SK-N-MC (cell line): Measurements from ENCODE around the gene PDE6G.

Source experiments
- DNase-seq: peaks from one replicate; pipeline ENCODE4 v3.0.0-alpha.2; 2011; ENCODE audit warnings: low read depth, low spot score
- H3K27ac ChIP-seq: fragments of 200-600 bp; sonication (generic); 2 replicates; pipeline ENCODE4 v1.5.1; 2016; ENCODE audit warnings: mixed run types
- H3K36me3 ChIP-seq: fragments of 200-600 bp; sonication (generic); 2 replicates; pipeline ENCODE4 v1.6.1; 2017; ENCODE audit warnings: antibody characterized with exemption, low read length, mixed read lengths; ENCODE audit not compliant: insufficient read depth
- H3K4me3 ChIP-seq: fragments of 200-600 bp; sonication (generic); 2 replicates; pipeline ENCODE4 v1.5.1; 2016
- H3K9ac ChIP-seq: fragments of 200-600 bp; sonication (generic); 2 replicates; pipeline ENCODE4 v1.8.0; 2017; ENCODE audit warnings: mixed run types, mixed read lengths; ENCODE audit not compliant: insufficient read length
- H3K9me3 ChIP-seq: fragments of 200-600 bp; sonication (generic); 2 replicates; pipeline ENCODE4 v1.6.1; 2017; ENCODE audit warnings: low read depth, mild to moderate bottlenecking, antibody characterized with exemption, low read length, moderate library complexity, mixed read lengths
- EZH2 ChIP-seq: fragments of 200-600 bp; sonication (generic); IDR thresholded peaks from one replicate; pipeline ENCODE4 v1.6.1; 2017; ENCODE audit warnings: antibody characterized with exemption
- FOXP2 ChIP-seq: optimal IDR thresholded peaks from 2 replicates; pipeline ENCODE3; 2011; ENCODE audit warnings: mild to moderate bottlenecking, moderate library complexity; ENCODE audit not compliant: insufficient read depth; ENCODE audit errors: extremely low read length, control extremely low read depth
- POLR2AphosphoS5 ChIP-seq: IDR thresholded peaks from 2 replicates; pipeline ENCODE4 v1.6.1; 2012; ENCODE audit warnings: mild to moderate bottlenecking, low read depth, low read length, borderline replicate concordance

PDE6G gene

GRCh38 chr17:81697261-81698044 is 41.1 kb upstream of the PDE6G start:
- no peak for DNase-seq
- TF ChIP-seq FOXP2 = no peak
- no peak for TF ChIP-seq EZH2
- TF ChIP-seq POLR2AphosphoS5 = no peak
- H3K4me3 ChIP-seq = no peak overlapping the region
- H3K36me3 ChIP-seq = peaks cover 72% of the 10 kb centered on the region
- H3K9me3 ChIP-seq = no peaks in the 10 kb centered on the region
- H3K9ac ChIP-seq = no peak overlapping the region
- H3K27ac ChIP-seq = no peak overlapping the region

- DNase-seq = no peak
- Histone ChIP-seq H3K27ac (no peak overlapping the region), H3K4me3 (no peak overlapping the region), H3K9me3 (no peaks in the 10 kb centered on the region), H3K36me3 (peaks cover 79% of the 10 kb centered on the region), H3K9ac (no peak overlapping the region)
- TF ChIP-seq FOXP2 (no peak), POLR2AphosphoS5 (peak; percentile 15; the same call in 1 of the 2 replicates)
Observed at GRCh38 chr17:81696218-81696941, 40.0 kb upstream of the PDE6G start.

- H3K36me3 ChIP-seq = peaks cover 76% of the 10 kb centered on the region
Observed at GRCh38 chr17:81695801-81696200, 39.5 kb upstream of the PDE6G start.

GRCh38 chr17:81695211-81695610 is 38.9 kb upstream of the PDE6G start:
- TF ChIP-seq FOXP2 (no peak), EZH2 (no peak), POLR2AphosphoS5 (no peak; the same call in 1 of the 2 replicates)
- peaks cover 78% of the 10 kb centered on the region for H3K36me3 ChIP-seq
- H3K9me3 ChIP-seq = no peaks in the 10 kb centered on the region
- no peak overlapping the region for H3K4me3 ChIP-seq
- no peak overlapping the region for H3K9ac ChIP-seq
- H3K27ac ChIP-seq = no peak overlapping the region
- no peak for DNase-seq

More at GRCh38 chr17:81695801-81696200, 39.5 kb upstream of the PDE6G start:
- H3K9ac ChIP-seq = no peak overlapping the region
- no peak overlapping the region for H3K4me3 ChIP-seq
- TF ChIP-seq POLR2AphosphoS5 (no peak), FOXP2 (no peak), EZH2 (no peak)
- no peak overlapping the region for H3K27ac ChIP-seq
- no peaks in the 10 kb centered on the region for H3K9me3 ChIP-seq
- DNase-seq = no peak

GRCh38 chr17:81694810-81695209 is 38.5 kb upstream of the PDE6G start:
- Histone ChIP-seq H3K9me3 (no peaks in the 10 kb centered on the region), H3K9ac (no peak overlapping the region), H3K36me3 (peaks cover 82% of the 10 kb centered on the region), H3K4me3 (no peak overlapping the region), H3K27ac (no peak overlapping the region)
- TF ChIP-seq EZH2 = no peak
- TF ChIP-seq POLR2AphosphoS5 = no peak
- no peak for TF ChIP-seq FOXP2
- no peak for DNase-seq

GRCh38 chr17:81693509-81694210 is 37.3 kb upstream of the PDE6G start:
- TF ChIP-seq POLR2AphosphoS5 (no peak; the same call in 1 of the 2 replicates), EZH2 (no peak), FOXP2 (no peak)
- Histone ChIP-seq H3K27ac (no peak overlapping the region), H3K36me3 (peaks cover 84% of the 10 kb centered on the region), H3K9ac (no peak overlapping the region), H3K9me3 (no peaks in the 10 kb centered on the region), H3K4me3 (no peak overlapping the region)
- DNase-seq = no peak

GRCh38 chr17:81691608-81692007 is 35.3 kb upstream of the PDE6G start:
- Histone ChIP-seq H3K9ac (no peak overlapping the region), H3K4me3 (no peak overlapping the region), H3K36me3 (peaks cover 77% of the 10 kb centered on the region), H3K27ac (no peak overlapping the region), H3K9me3 (no peaks in the 10 kb centered on the region)
- TF ChIP-seq EZH2 (no peak), FOXP2 (no peak), POLR2AphosphoS5 (no peak)
- DNase-seq = no peak

- TF ChIP-seq FOXP2 = no peak
- no peak for TF ChIP-seq EZH2
- no peak for TF ChIP-seq POLR2AphosphoS5
- Histone ChIP-seq H3K9me3 (no peaks in the 10 kb centered on the region), H3K27ac (peak overlapping the region; percentile 46; the same call in 1 of the 2 replicates), H3K4me3 (no peak overlapping the region), H3K36me3 (peaks cover 77% of the 10 kb centered on the region), H3K9ac (no peak overlapping the region)
- no peak for DNase-seq
Observed at GRCh38 chr17:81691196-81691595, 34.9 kb upstream of the PDE6G start.
